GM21529 (cell line): ENCODE measurements around the gene THOP1.

Experiments used
- ATAC-seq: cut with Tn5 transposase; IDR thresholded peaks from one replicate; pipeline ENCODE4 v1.9.1; 2021; ENCODE audit not compliant: unreplicated experiment

THOP1 gene

GRCh38 chr19:2850256-2850925, 65.1 kb downstream of the THOP1 start:
- no peak for ATAC-seq

DNA sequence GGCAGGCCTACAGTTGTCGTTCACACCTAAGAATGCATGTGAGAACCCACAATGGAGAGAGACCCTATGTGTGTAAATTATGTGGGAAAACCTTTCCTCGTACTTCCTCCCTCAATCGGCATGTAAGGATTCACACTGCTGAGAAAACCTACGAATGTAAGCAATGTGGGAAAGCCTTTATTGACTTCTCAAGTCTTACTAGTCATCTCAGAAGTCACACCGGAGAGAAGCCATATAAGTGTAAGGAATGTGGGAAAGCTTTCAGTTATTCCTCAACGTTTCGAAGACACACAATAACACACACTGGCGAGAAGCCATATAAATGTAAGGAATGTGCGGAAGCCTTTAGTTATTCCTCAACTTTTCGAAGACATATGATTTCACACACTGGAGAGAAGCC, 67.3 kb downstream of the THOP1 start:
- no peak for ATAC-seq

DNA sequence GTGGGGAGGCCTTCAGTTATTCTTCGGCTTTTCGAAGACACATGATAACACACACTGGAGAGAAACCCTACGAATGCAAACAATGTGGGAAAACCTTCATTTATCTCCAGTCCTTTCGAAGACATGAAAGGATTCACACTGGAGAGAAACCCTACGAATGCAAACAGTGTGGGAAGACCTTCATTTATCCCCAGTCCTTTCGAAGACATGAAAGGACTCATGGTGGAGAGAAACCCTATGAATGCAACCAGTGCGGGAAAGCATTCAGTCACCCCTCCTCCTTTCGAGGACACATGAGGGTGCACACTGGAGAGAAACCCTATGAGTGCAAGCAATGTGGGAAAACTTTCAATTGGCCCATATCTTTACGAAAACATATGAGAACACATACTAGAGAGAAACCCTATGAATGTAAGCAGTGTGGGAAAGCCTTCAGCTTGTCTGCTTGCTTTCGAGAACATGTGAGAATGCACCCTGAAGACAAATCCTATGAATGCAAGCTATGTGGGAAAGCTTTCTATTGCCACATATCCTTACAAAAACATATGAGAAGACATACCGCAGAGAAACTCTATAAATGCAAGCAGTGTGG, 67.8 kb downstream of the THOP1 start:
- ATAC-seq, result no peak

GRCh38 chr19:2854849-2855248, 69.5 kb downstream of the THOP1 start:
- ATAC-seq, result no peak

DNA sequence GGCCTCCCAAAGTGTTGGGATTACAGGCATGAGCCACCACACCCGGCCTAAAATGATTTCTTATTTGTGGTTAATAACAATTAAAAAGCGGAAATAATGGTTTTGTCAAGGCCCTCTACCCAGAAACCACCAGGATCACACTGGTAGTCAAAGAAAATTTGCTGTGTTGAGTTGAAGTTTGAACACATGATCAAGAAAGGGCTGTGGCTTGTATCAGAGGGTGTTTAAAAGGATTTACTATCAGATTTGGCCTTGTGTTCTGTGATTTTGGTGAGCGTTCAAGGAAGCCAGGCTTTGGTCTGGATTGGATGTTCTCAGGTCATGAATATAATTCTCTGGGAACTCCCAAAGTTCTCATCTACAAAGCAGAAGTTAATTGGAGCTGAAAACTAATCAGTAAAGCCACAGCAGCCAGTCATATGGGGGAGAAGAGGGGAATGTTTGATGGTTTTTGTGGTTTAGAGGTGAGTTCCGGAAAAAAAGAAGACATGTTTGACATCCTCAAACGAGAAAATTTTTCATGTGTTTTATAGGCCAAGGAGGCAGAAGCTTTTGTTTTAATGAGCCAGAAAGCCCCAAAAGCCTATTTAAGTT, 71.3 kb downstream of the THOP1 start:
- no peak for ATAC-seq

DNA sequence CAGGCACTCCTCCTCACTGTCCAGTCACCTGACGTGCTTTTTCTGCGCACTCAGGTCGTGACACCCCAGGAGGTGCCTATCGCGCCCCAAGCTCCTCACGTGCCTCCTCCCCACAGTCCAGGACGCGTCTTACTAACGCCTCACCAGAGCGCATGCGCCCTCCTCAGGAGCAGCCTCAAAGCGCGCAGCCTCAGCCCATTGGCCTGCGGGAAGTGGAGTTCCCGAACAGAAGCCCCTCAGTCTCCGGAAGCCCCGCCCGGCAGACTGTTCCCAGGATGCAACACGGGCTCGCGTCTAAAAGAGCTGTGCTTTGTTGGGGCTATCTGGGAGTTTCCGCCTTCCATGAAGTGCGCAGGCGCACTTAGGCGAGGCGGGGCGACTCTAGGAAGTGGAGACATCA, 73.6 kb downstream of the THOP1 start:
- no peak for ATAC-seq

DNA sequence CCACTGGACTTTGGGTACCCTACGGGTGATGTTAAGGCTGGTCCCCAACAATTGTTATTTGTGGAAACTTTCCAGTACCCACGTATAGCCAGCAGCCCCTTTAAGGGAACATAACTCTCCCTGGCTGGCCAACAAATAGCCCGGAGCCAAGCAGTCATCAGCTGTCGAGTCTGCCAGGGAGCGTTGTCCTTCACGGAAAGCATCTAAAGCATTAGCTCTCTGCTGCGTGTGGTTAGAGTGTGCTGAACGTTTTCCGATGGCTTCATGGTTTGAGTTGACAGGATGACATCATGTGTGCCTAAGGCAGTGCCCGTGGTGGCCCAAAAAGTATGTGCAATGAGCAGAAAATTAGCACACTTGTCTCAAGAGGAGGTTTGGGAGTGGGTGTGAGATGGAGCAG, 78.5 kb downstream of the THOP1 start:
- ATAC-seq, result no peak
